ENCODE results near the gene FGGY.

GRCh38 chr1:59453297-59453968 lies 156.5 kb downstream of the FGGY start:
- TF ChIP-seq CTCF (IDR thresholded peaks at IDR 0.05) (no peak), EP300 (IDR thresholded peaks at IDR 0.05) (no peak), POLR2AphosphoS5 (IDR thresholded peaks at IDR 0.05) (no peak)
